ENCODE measurements around the gene ECI2.

GRCh38 chr6:4169028-4169789 is 33.8 kb upstream of the ECI2 start:
- TF ChIP-seq, protein P1, sequence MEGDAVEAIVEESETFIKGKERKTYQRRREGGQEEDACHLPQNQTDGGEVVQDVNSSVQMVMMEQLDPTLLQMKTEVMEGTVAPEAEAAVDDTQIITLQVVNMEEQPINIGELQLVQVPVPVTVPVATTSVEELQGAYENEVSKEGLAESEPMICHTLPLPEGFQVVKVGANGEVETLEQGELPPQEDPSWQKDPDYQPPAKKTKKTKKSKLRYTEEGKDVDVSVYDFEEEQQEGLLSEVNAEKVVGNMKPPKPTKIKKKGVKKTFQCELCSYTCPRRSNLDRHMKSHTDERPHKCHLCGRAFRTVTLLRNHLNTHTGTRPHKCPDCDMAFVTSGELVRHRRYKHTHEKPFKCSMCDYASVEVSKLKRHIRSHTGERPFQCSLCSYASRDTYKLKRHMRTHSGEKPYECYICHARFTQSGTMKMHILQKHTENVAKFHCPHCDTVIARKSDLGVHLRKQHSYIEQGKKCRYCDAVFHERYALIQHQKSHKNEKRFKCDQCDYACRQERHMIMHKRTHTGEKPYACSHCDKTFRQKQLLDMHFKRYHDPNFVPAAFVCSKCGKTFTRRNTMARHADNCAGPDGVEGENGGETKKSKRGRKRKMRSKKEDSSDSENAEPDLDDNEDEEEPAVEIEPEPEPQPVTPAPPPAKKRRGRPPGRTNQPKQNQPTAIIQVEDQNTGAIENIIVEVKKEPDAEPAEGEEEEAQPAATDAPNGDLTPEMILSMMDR (conservative IDR thresholded peaks at IDR 0.05; ENCODE audit: low read depth in 2 of 2), result no peak
- TF ChIP-seq EZH2phosphoT487 (IDR thresholded peaks at IDR 0.05; ENCODE audit: unreplicated experiment), result no peak
- TF ChIP-seq POLR2AphosphoS5 (IDR thresholded peaks at IDR 0.05; ENCODE audit: low read depth), result no peak
- TF ChIP-seq EZH2 (IDR thresholded peaks at IDR 0.05; ENCODE audit: low read depth, unreplicated experiment), result no peak
- TF ChIP-seq, protein P2, sequence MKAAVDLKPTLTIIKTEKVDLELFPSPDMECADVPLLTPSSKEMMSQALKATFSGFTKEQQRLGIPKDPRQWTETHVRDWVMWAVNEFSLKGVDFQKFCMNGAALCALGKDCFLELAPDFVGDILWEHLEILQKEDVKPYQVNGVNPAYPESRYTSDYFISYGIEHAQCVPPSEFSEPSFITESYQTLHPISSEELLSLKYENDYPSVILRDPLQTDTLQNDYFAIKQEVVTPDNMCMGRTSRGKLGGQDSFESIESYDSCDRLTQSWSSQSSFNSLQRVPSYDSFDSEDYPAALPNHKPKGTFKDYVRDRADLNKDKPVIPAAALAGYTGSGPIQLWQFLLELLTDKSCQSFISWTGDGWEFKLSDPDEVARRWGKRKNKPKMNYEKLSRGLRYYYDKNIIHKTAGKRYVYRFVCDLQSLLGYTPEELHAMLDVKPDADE (IDR thresholded peaks at IDR 0.05), result no peak
- no peak for TF ChIP-seq ZNF331 (CRISPR knock-in tag; IDR thresholded peaks at IDR 0.05; ENCODE audit: low read depth)

Measured in GM23338 (cell line).